CD4-positive, alpha-beta T cell treated with Interleukin-4 for 4 hours (primary cell): ENCODE data around the gene TCIRG1.
A peak's percentile ranks its signal among the peaks of the same experiment; 100 is the strongest.
"Not testable (repeated sequence)": the region's sequence is repeated elsewhere in the genome, so short reads cannot be mapped to it uniquely, and the experiment has no call there.

ENCODE experiments used
- DNase-seq: peaks from one replicate; pipeline ENCODE4 v3.0.0-alpha.2; 2020

Gene TCIRG1

GRCh38 chr11:68090706-68091105, 51.9 kb downstream of the TCIRG1 start:
- DNase-seq: no peak

GRCh38 chr11:68092411-68092810, 53.6 kb downstream of the TCIRG1 start:
- no peak for DNase-seq

- not testable (repeated sequence) for DNase-seq
Measured at GRCh38 chr11:68092946-68093345, 54.1 kb downstream of the TCIRG1 start.

- DNase-seq: no peak
Measured at GRCh38 chr11:68093565-68093964, 54.7 kb downstream of the TCIRG1 start.

- no peak for DNase-seq
Measured at GRCh38 chr11:68096962-68097361, 58.1 kb downstream of the TCIRG1 start.

- no peak for DNase-seq
Measured at GRCh38 chr11:68099057-68099456, 60.2 kb downstream of the TCIRG1 start.

- peak; percentile 22 for DNase-seq
Measured at GRCh38 chr11:68099474-68100405, 60.9 kb downstream of the TCIRG1 start.
